Fibroblast of lung (primary cell): ENCODE measurements around the gene SPA17. TPM values are rescaled to one million over a fixed set of nuclear protein-coding genes. Genes with fewer than 3 reads are reported as not detected.

Experiments used
- DNase-seq, 2 donors: peaks; one replicate each; pipeline versions ENCODE4 v3.0.0 to v3.0.0-alpha.2; 2010; ENCODE audit warnings: low read depth in 2 of 2
- H2AFZ ChIP-seq: 2 replicates; pipeline ENCODE4 v1.5.1; 2012; ENCODE audit warnings: low read length, control low read depth, inconsistent platforms
- H3K27ac ChIP-seq: 2 replicates; pipeline ENCODE4 v1.5.1; 2011; ENCODE audit warnings: low read length, control low read depth; ENCODE audit not compliant: insufficient read depth
- H3K27me3 ChIP-seq: 2 replicates; pipeline ENCODE4 v1.5.1; 2011; ENCODE audit warnings: mild to moderate bottlenecking, low read length; ENCODE audit not compliant: control insufficient read depth, insufficient read depth
- H3K36me3 ChIP-seq: 2 replicates; pipeline ENCODE4 v1.5.1; 2011; ENCODE audit warnings: low read length; ENCODE audit not compliant: control insufficient read depth, insufficient read depth
- H3K4me1 ChIP-seq: 2 replicates; pipeline ENCODE4 v1.5.1; 2011; ENCODE audit warnings: low read length; ENCODE audit not compliant: control insufficient read depth, insufficient read depth; ENCODE audit errors: extremely low read depth
- H3K4me2 ChIP-seq: 2 replicates; pipeline ENCODE4 v1.5.1; 2011; ENCODE audit warnings: low read length, control low read depth; ENCODE audit not compliant: insufficient read depth; ENCODE audit errors: extremely low read depth
- H3K4me3 ChIP-seq, 4 experiments: fragments of 200-600 bp in 1 of 4; sonication (generic) in 1 of 4; replicated peaks in 1 of 4; 2 replicates each; pipeline ENCODE4 v1.5.1; 2011 to 2016; ENCODE audit warnings: low read length in 4 of 4, low read depth in 3 of 4, mild to moderate bottlenecking in 3 of 4, control low read depth in 2 of 4, inconsistent platforms in 1 of 4, mixed read lengths in 1 of 4; ENCODE audit not compliant: insufficient read depth in 1 of 4; ENCODE audit errors: control extremely low read depth in 1 of 4
- H3K79me2 ChIP-seq: 2 replicates; pipeline ENCODE4 v1.5.1; 2012; ENCODE audit warnings: mild to moderate bottlenecking, low read length, inconsistent platforms; ENCODE audit not compliant: control insufficient read depth, insufficient read depth
- H3K9ac ChIP-seq: 2 replicates; pipeline ENCODE4 v1.5.1; 2011; ENCODE audit warnings: mild to moderate bottlenecking, low read length, control low read depth; ENCODE audit not compliant: insufficient read depth
- H3K9me3 ChIP-seq: 2 replicates; pipeline ENCODE4 v1.5.1; 2012; ENCODE audit warnings: low read depth, low read length; ENCODE audit not compliant: control insufficient read depth, insufficient read depth
- H4K20me1 ChIP-seq: 2 replicates; pipeline ENCODE4 v1.5.1; 2011; ENCODE audit warnings: low read length; ENCODE audit not compliant: control insufficient read depth, insufficient read depth; ENCODE audit errors: extremely low read depth
- CTCF ChIP-seq, 2 donors: IDR thresholded peaks in 1 of 2; conservative IDR thresholded peaks in 1 of 2; 1 replicate in 1 of 2; 2 replicates in 1 of 2; pipeline ENCODE4 v1.5.1; 2011 to 2012; ENCODE audit warnings: low read length in 2 of 2, control low read depth in 1 of 2, inconsistent platforms in 1 of 2, low read depth in 1 of 2, mild to moderate bottlenecking in 1 of 2
- EZH2 ChIP-seq: IDR thresholded peaks from 2 replicates; pipeline ENCODE4 v1.5.1; 2012; ENCODE audit warnings: low read length, control low read depth, mild to moderate bottlenecking; ENCODE audit errors: missing control alignments
- polyA plus RNA-seq, 2 donors: library from polyadenylated mRNA; depleted of rRNA in 1 of 2; stranded (reverse) in 1 of 2; unstranded in 1 of 2; fragments of >200 nt; gene quantifications; 2 replicates each; pipeline ENCODE4 v1.2.1, GENCODE V29; 2011 to 2012; ENCODE audit warnings: missing spikeins in 1 of 2
- total RNA-seq: library from RNA; depleted of rRNA; stranded (reverse); fragments of >200 nt; gene quantifications from 2 replicates; pipeline ENCODE4 v1.2.1, GENCODE V29; 2014

SPA17 gene
- total and polyA plus RNA-seq, 2 donors (not counting 1 experiment from before 2014, with no cell fraction given): 18.0 to 19.1 TPM

DNA sequence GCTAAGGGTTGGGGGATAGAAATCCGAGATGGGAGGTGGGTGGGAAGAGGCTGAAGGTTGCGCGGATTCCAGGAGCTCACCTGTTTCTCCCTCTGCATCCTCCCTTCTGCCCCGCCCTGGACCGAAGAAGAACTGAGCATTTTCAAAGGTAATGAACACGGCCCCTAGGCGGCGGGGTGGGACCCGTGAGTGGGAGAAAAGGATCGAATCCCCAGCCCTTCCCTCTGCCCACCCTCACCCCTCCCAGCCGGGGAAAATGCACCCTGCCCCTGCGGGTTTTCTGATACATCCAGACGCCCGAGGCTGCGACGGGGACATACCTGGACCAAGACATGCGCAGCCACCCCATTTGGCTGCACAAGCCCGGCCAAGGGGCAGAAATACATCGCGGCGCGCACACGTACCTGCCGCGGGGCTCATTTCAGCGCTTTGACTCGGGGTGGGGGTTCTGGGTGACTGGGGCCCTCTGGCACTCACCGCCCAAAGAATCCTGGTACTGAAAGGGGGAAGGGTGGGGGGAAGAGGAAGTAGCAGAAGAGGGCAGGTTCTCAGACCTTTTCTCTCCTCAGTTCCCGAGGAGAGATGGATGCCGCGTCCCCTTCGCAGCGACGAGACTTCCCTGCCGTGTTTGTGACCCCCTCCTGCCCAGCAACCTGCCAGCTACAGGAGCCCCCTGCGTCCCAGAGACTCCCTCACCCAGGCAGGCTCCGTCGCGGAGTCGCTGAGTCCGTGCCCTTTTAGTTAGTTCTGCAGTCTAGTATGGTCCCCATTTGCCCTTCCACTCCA, 72.3 kb downstream of the SPA17 start:
- Histone ChIP-seq H3K9ac (peak overlapping the region; percentile 48), H3K4me2 (peak overlapping the region; percentile 95), H3K4me3 (peak overlapping the region; percentile 27 to 73 (median 52)), H3K79me2 (no peaks in the 10 kb centered on the region), H3K4me1 (peaks cover 9% of the 10 kb centered on the region), H3K36me3 (no peaks in the 10 kb centered on the region), H4K20me1 (no peaks in the 10 kb centered on the region), H3K9me3 (no peaks in the 10 kb centered on the region), H2AFZ (peak overlapping the region; percentile 88), H3K27me3 (peaks cover 2% of the 10 kb centered on the region), H3K27ac (peak overlapping the region; percentile 38)
- no peak for DNase-seq
- no peak for TF ChIP-seq EZH2
- TF ChIP-seq CTCF (conservative IDR thresholded peaks at IDR 0.05 in 1 of 2, IDR thresholded peaks at IDR 0.05 in 1 of 2; ENCODE audit: low read depth in 1 of 2, low read length in 2 of 2): peak; percentile 14 to 44

GRCh38 chr11:124746621-124747243, 73.0 kb downstream of the SPA17 start:
- Histone ChIP-seq H3K27me3 (peaks cover 2% of the 10 kb centered on the region), H3K79me2 (no peaks in the 10 kb centered on the region), H2AFZ (peak overlapping the region; percentile 88), H3K9me3 (no peaks in the 10 kb centered on the region), H3K4me2 (peak overlapping the region; percentile 95), H4K20me1 (no peaks in the 10 kb centered on the region), H3K36me3 (no peaks in the 10 kb centered on the region), H3K4me3 (peak overlapping the region; percentile 27 to 73 (median 52)), H3K9ac (no peak overlapping the region), H3K27ac (peak overlapping the region; percentile 38), H3K4me1 (peaks cover 9% of the 10 kb centered on the region)
- peak; percentile 58 to 76 for DNase-seq
- TF ChIP-seq CTCF (conservative IDR thresholded peaks at IDR 0.05 in 1 of 2, IDR thresholded peaks at IDR 0.05 in 1 of 2; ENCODE audit: low read depth in 1 of 2, low read length in 2 of 2) (peak; percentile 54 to 64), EZH2 (no peak)

Other genes starting within 250 kb of the SPA17 start
- gene OR8B4, start 249.0 kb upstream of the SPA17 start, total RNA-seq: not detected in 2 replicates
- gene OR8B4, start 249.0 kb upstream of the SPA17 start, polyA plus RNA-seq: not detected in 2 replicates
- gene OR8B8, start 228.2 kb upstream of the SPA17 start, total RNA-seq: not detected in 2 replicates
- gene OR8B8, start 228.2 kb upstream of the SPA17 start, polyA plus RNA-seq: not detected in 2 replicates
- not detected in 2 replicates for gene OR8B12, start 130.2 kb upstream of the SPA17 start, total RNA-seq
- not detected in 2 replicates for gene OR8B12, start 130.2 kb upstream of the SPA17 start, polyA plus RNA-seq
- not detected in 2 replicates for gene OR8A1, start 103.9 kb upstream of the SPA17 start, total RNA-seq
- gene OR8A1, start 103.9 kb upstream of the SPA17 start, polyA plus RNA-seq: not detected in 2 replicates
- not detected in 2 replicates for gene PANX3, start 62.5 kb upstream of the SPA17 start, total RNA-seq
- gene PANX3, start 62.5 kb upstream of the SPA17 start, polyA plus RNA-seq: not detected in 2 replicates
- 30.0 and 36.2 TPM in 2 replicates for gene TBRG1, start 51.0 kb upstream of the SPA17 start, total RNA-seq
- 21.6 and 31.0 TPM in 2 replicates for gene TBRG1, start 51.0 kb upstream of the SPA17 start, polyA plus RNA-seq
- gene SIAE, start 165 bp upstream of the SPA17 start, total RNA-seq: 23.1 and 28.9 TPM in 2 replicates
- 42.3 and 67.0 TPM in 2 replicates for gene SIAE, start 165 bp upstream of the SPA17 start, polyA plus RNA-seq
- gene NRGN, start 66.0 kb downstream of the SPA17 start, total RNA-seq: 0.17 TPM in 1 of 2 replicates, not detected in the other
- gene NRGN, start 66.0 kb downstream of the SPA17 start, polyA plus RNA-seq: 4.9 and 10.8 TPM in 2 replicates
- not detected in 2 replicates for gene VSIG2, start 78.4 kb downstream of the SPA17 start, total RNA-seq
- gene VSIG2, start 78.4 kb downstream of the SPA17 start, polyA plus RNA-seq: 0.06 TPM in 1 of 2 replicates, not detected in the other
- gene ESAM, start 88.4 kb downstream of the SPA17 start, total RNA-seq: under 0.01 and 0.26 TPM in 2 replicates
- gene ESAM, start 88.4 kb downstream of the SPA17 start, polyA plus RNA-seq: 0.10 and 2.7 TPM in 2 replicates
- 6.2 and 6.3 TPM in 2 replicates for gene MSANTD2, start 126.5 kb downstream of the SPA17 start, total RNA-seq
- gene MSANTD2, start 126.5 kb downstream of the SPA17 start, polyA plus RNA-seq: 5.6 and 6.6 TPM in 2 replicates
- gene ROBO3, start 191.5 kb downstream of the SPA17 start, total RNA-seq: 11.6 and 25.4 TPM in 2 replicates
- 7.2 and 8.8 TPM in 2 replicates for gene ROBO3, start 191.5 kb downstream of the SPA17 start, polyA plus RNA-seq
- gene ROBO4, start 224.0 kb downstream of the SPA17 start, total RNA-seq: 0.26 and 0.66 TPM in 2 replicates
- 0.45 and 0.63 TPM in 2 replicates for gene ROBO4, start 224.0 kb downstream of the SPA17 start, polyA plus RNA-seq
- not detected in 2 replicates for gene HEPN1, start 245.3 kb downstream of the SPA17 start, total RNA-seq
- not detected in 2 replicates for gene HEPN1, start 245.3 kb downstream of the SPA17 start, polyA plus RNA-seq